ENCODE results near the gene CUX1. TPM values are rescaled to one million over a fixed set of nuclear protein-coding genes. Genes with fewer than 3 reads are reported as not detected.

CUX1 gene
- total RNA-seq, 1 experiment from 2014 or later, result 39.6 TPM

DNA sequence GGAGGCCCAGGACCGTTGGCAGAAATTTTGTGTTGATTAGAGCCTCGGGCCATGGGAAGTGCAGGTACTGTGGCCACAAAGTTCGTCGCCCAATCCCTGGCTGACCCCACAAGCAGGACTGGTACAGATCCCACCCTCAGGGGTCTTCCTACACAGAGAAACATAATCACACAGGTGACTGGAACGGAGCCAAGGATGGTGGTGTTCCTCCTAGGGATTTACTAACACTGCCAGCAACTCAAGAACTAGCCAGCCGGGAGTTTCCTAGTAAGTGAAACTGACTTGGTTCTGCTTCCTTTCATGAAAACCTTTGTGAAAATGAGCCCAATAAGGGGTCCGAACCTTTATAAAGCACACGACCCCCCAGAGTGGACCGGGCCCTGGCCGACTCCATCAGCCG lies 5.7 kb downstream of the CUX1 start:
- H3K9me2 ChIP-seq (replicated peaks; ENCODE audit: low read length), result no peaks in the 10 kb centered on the region
- H3K36me3 ChIP-seq (ENCODE audit: low read depth, low read length), result peaks cover 6% of the 10 kb centered on the region; the same call in 1 of the 2 replicates
- BruUV-seq (replicated peaks), result no TSS peak
- no peaks in the 10 kb centered on the region for H3F3A ChIP-seq (ENCODE audit: low read length, unreplicated experiment)
- no peaks in the 10 kb centered on the region for H3K9me3 ChIP-seq (ENCODE audit: low read length)
- H2AFZ ChIP-seq (ENCODE audit: low read length), result no peak overlapping the region
- POLR2A ChIA-PET (ENCODE audit: unreplicated experiment), result no interaction called here
- no peak for ATAC-seq
- CTCF ChIA-PET, result interaction anchor here (0.5 to 0.6 kb wide), 2 partner anchors 220 to 317 kb away, joined by 3 read pairs; no protein-coding TSS in a partner anchor
- H3K27ac ChIP-seq (ENCODE audit: low read length), result no peak overlapping the region
- H4K20me1 ChIP-seq (ENCODE audit: low read length), result peaks cover 12% of the 10 kb centered on the region
- no peak overlapping the region for H3K4me2 ChIP-seq (ENCODE audit: low read length)
- no peak overlapping the region for H3K9ac ChIP-seq (ENCODE audit: low read length)
- no peak overlapping the region for H3K4me3 ChIP-seq (ENCODE audit: low read length)
- TF ChIP-seq, protein P1, sequence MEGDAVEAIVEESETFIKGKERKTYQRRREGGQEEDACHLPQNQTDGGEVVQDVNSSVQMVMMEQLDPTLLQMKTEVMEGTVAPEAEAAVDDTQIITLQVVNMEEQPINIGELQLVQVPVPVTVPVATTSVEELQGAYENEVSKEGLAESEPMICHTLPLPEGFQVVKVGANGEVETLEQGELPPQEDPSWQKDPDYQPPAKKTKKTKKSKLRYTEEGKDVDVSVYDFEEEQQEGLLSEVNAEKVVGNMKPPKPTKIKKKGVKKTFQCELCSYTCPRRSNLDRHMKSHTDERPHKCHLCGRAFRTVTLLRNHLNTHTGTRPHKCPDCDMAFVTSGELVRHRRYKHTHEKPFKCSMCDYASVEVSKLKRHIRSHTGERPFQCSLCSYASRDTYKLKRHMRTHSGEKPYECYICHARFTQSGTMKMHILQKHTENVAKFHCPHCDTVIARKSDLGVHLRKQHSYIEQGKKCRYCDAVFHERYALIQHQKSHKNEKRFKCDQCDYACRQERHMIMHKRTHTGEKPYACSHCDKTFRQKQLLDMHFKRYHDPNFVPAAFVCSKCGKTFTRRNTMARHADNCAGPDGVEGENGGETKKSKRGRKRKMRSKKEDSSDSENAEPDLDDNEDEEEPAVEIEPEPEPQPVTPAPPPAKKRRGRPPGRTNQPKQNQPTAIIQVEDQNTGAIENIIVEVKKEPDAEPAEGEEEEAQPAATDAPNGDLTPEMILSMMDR (conservative IDR thresholded peaks at IDR 0.05; ENCODE audit: low read depth, low read length), result no peak
- TF ChIP-seq EZH2phosphoT487 (IDR thresholded peaks at IDR 0.05; ENCODE audit: borderline replicate concordance, low read length) (no peak), EZH2 (IDR thresholded peaks at IDR 0.05; ENCODE audit: low read length, unreplicated experiment) (no peak)
- no peak for DNase-seq
- no peaks in the 10 kb centered on the region for H3K27me3 ChIP-seq (ENCODE audit: low read length)
- intact Hi-C loops (cut with micrococcal nuclease), result no loop called here
- H3K79me2 ChIP-seq (ENCODE audit: low read length), result peaks cover 100% of the 10 kb centered on the region
- H3K4me1 ChIP-seq (ENCODE audit: insufficient read depth, low read length), result peaks cover 14% of the 10 kb centered on the region

GRCh38 chr7:101823596-101823995 lies 6.2 kb downstream of the CUX1 start:
- BruUV-seq (replicated peaks), result no TSS peak

DNA sequence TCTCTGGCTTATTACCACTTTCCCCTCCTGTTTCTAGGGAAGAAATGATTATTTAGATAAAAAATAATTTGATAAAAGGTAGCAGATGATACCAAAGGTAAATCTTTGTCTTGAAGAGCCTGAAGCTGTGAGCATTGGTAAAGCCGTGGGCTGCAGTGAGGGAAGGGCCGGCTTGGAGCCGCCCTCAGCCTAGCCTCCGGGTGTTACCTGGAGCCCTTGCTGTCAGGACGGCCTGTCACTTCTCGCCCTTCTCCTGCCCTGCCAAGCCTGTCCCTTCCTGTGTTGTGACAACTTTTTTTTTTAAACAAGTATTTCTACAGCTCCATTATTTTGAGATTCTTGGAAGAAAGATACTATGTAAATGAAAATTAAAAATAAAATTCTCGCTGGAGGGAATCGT lies 7.0 kb downstream of the CUX1 start:
- ATAC-seq (no peak), DNase-seq (no peak)
- peaks cover 6% of the 10 kb centered on the region; the same call in 1 of the 2 replicates for H3K36me3 ChIP-seq (ENCODE audit: low read depth, low read length)
- no TSS peak for BruUV-seq (replicated peaks)
- H3K27me3 ChIP-seq (ENCODE audit: low read length), result no peaks in the 10 kb centered on the region
- H3K9me2 ChIP-seq (replicated peaks; ENCODE audit: low read length), result no peaks in the 10 kb centered on the region
- POLR2A ChIA-PET (ENCODE audit: unreplicated experiment), result no interaction called here
- intact Hi-C loops (cut with micrococcal nuclease), result no loop called here
- no peak overlapping the region for H3K27ac ChIP-seq (ENCODE audit: low read length)
- H4K20me1 ChIP-seq (ENCODE audit: low read length), result peaks cover 5% of the 10 kb centered on the region; the same call in 1 of the 2 replicates
- H3K79me2 ChIP-seq (ENCODE audit: low read length), result peaks cover 100% of the 10 kb centered on the region
- peaks cover 5% of the 10 kb centered on the region; the same call in 1 of the 2 replicates for H3K4me1 ChIP-seq (ENCODE audit: insufficient read depth, low read length)
- no peak overlapping the region for H3K4me3 ChIP-seq (ENCODE audit: low read length)
- H3K9me3 ChIP-seq (ENCODE audit: low read length), result no peaks in the 10 kb centered on the region
- TF ChIP-seq EZH2 (IDR thresholded peaks at IDR 0.05; ENCODE audit: low read length, unreplicated experiment) (no peak), EZH2phosphoT487 (IDR thresholded peaks at IDR 0.05; ENCODE audit: borderline replicate concordance, low read length) (no peak)
- TF ChIP-seq, protein P1 (conservative IDR thresholded peaks at IDR 0.05; ENCODE audit: low read depth, low read length), result no peak
- H2AFZ ChIP-seq (ENCODE audit: low read length), result no peak overlapping the region
- no peak overlapping the region for H3K9ac ChIP-seq (ENCODE audit: low read length)
- CTCF ChIA-PET, result no interaction called here
- H3F3A ChIP-seq (ENCODE audit: low read length, unreplicated experiment), result no peaks in the 10 kb centered on the region
- H3K4me2 ChIP-seq (ENCODE audit: low read length), result no peak overlapping the region

More at GRCh38 chr7:101823596-101823995, 6.2 kb downstream of the CUX1 start:
- Histone ChIP-seq H3K4me1 (ENCODE audit: insufficient read depth, low read length) (peaks cover 9% of the 10 kb centered on the region; the same call in 1 of the 2 replicates), H3F3A (ENCODE audit: low read length, unreplicated experiment) (no peaks in the 10 kb centered on the region), H3K36me3 (ENCODE audit: low read depth, low read length) (peaks cover 6% of the 10 kb centered on the region; the same call in 1 of the 2 replicates), H3K9me2 (replicated peaks; ENCODE audit: low read length) (no peaks in the 10 kb centered on the region), H2AFZ (ENCODE audit: low read length) (no peak overlapping the region), H3K27me3 (ENCODE audit: low read length) (no peaks in the 10 kb centered on the region), H3K79me2 (ENCODE audit: low read length) (peaks cover 100% of the 10 kb centered on the region), H3K4me3 (ENCODE audit: low read length) (no peak overlapping the region), H3K27ac (ENCODE audit: low read length) (no peak overlapping the region), H4K20me1 (ENCODE audit: low read length) (peaks cover 9% of the 10 kb centered on the region), H3K9me3 (ENCODE audit: low read length) (no peaks in the 10 kb centered on the region), H3K4me2 (ENCODE audit: low read length) (no peak overlapping the region), H3K9ac (ENCODE audit: low read length) (no peak overlapping the region)
- POLR2A ChIA-PET (ENCODE audit: unreplicated experiment), result no interaction called here
- intact Hi-C loops (cut with micrococcal nuclease), result no loop called here
- ATAC-seq, result no peak
- no peak for TF ChIP-seq EZH2phosphoT487 (IDR thresholded peaks at IDR 0.05; ENCODE audit: borderline replicate concordance, low read length)
- no peak for TF ChIP-seq EZH2 (IDR thresholded peaks at IDR 0.05; ENCODE audit: low read length, unreplicated experiment)
- TF ChIP-seq, protein P1 (conservative IDR thresholded peaks at IDR 0.05; ENCODE audit: low read depth, low read length), result no peak
- CTCF ChIA-PET, result interaction anchor here (0.5 to 0.6 kb wide), 2 partner anchors 220 to 316 kb away, joined by 3 read pairs; no protein-coding TSS in a partner anchor
- no peak for DNase-seq
